GM12878 (cell line): Measurements from ENCODE around the gene QSOX1. TPM values are rescaled to one million over a fixed set of nuclear protein-coding genes. Genes with fewer than 3 reads are reported as not detected.

Source experiments
- EP300 ChIP-seq, 2 experiments: fragments of 150-350 bp in 1 of 2; IDR thresholded peaks; 2 replicates each; pipeline ENCODE4 v1.6.1; 2011 to 2012; ENCODE audit warnings: low read depth in 2 of 2, low read length in 2 of 2, borderline replicate concordance in 1 of 2, improper control_type of control experiment in 1 of 2, inconsistent platforms in 1 of 2; ENCODE audit not compliant: control insufficient read depth in 1 of 2
- NRF1 ChIP-seq: conservative IDR thresholded peaks from 2 replicates; pipeline ENCODE4 v1.6.1; 2011; ENCODE audit warnings: mild to moderate bottlenecking, low read depth, low read length, improper control_type of control experiment
- SUZ12 ChIP-seq: fragments of 200-600 bp; sonication (generic); IDR thresholded peaks from one replicate; pipeline ENCODE4 v1.6.1; 2018; ENCODE audit warnings: antibody characterized with exemption, mild to moderate bottlenecking; ENCODE audit not compliant: unreplicated experiment
- ZZZ3 ChIP-seq: IDR thresholded peaks from 2 replicates; pipeline ENCODE4 v1.6.1; 2011; ENCODE audit warnings: low read depth; ENCODE audit not compliant: control insufficient read depth, insufficient read length
- polyA plus RNA-seq, 11 experiments: library from polyadenylated mRNA; depleted of rRNA in 4 of 11; unstranded in 6 of 11; stranded (reverse) in 5 of 11; fragments of >200 nt; fragmentation: Nextera tagmentation in 4 of 11; fragmentation: Illumina TruSeq in 1 of 11; extraction: Ambion mirVana in 4 of 11; extraction: Trizol in 1 of 11; gene quantifications; 1 replicate in 1 of 11; 2 replicates in 10 of 11; pipeline versions ENCODE4 v1.2.1 to v1.2.3, GENCODE V29; 2011 to 2016; ENCODE audit warnings: inconsistent platforms in 2 of 11, missing spikeins in 2 of 11, low read depth in 1 of 11
- total RNA-seq, 4 experiments: library from RNA; depleted of rRNA in 3 of 4; stranded (reverse); fragments of >200 nt in 3 of 4; fragmentation: Illumina TruSeq in 1 of 4; extraction: Trizol in 1 of 4; gene quantifications; 2 replicates each; pipeline versions ENCODE4 v1.2.1 to v1.2.3, GENCODE V29; 2013 to 2021
- TF ChIP-seq, protein P1 (sequence below): fragments of 450-650 bp; formaldehyde crosslinking; IDR thresholded peaks from 2 replicates; pipeline ENCODE4 v1.5.0; 2022; ENCODE audit warnings: mild to moderate bottlenecking, missing genetic modification characterization
- TF ChIP-seq, protein P2 (sequence below): fragments of 450-650 bp; formaldehyde crosslinking; IDR thresholded peaks from 2 replicates; pipeline ENCODE4 v1.4.0; 2022; ENCODE audit warnings: mild to moderate bottlenecking, moderate library complexity

Gene QSOX1
- total and polyA plus RNA-seq, 10 of the 15 experiments (the other 5 are each of a cell fraction or from before 2014, with no cell fraction given): 1.8 to 31.3 (median 11.2) TPM

DNA sequence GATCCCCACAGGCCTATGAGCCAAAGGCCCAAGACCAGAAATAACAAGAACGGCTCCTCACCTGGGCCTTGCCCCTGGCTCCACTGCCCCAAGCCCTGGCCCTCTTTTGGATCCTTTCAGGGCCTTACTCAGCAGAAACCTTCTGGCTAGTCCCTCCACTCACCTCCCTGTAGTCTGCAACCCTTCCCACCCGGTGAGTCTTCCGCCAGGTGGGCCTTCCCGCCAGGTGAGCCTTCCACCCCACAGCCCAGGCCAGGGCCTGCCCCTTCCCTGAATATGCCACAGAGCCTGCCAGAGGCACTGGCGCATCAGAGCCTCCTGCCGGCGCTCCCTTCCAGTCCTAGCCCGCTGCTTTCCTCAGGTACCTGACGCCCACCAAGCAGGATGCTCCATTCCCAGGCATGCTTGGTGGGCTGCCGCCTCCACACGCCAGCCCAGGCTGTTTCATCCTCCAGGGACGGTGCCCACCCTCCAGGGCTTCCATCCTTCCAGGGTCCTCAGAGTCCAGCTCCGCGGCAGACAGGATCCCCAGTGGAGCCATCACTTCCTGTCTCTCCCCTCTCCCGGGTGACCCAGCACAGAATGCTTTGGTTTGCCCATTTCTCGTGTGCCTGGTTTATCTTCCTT is 96.3 kb downstream of the QSOX1 start (continued):
- no peak for TF ChIP-seq EP300 (IDR thresholded peaks at IDR 0.05; ENCODE audit: borderline replicate concordance in 1 of 2, control insufficient read depth in 1 of 2, low read depth in 2 of 2, low read length in 2 of 2)
- TF ChIP-seq SUZ12: no peak
- TF ChIP-seq NRF1: no peak
- TF ChIP-seq, protein P1, sequence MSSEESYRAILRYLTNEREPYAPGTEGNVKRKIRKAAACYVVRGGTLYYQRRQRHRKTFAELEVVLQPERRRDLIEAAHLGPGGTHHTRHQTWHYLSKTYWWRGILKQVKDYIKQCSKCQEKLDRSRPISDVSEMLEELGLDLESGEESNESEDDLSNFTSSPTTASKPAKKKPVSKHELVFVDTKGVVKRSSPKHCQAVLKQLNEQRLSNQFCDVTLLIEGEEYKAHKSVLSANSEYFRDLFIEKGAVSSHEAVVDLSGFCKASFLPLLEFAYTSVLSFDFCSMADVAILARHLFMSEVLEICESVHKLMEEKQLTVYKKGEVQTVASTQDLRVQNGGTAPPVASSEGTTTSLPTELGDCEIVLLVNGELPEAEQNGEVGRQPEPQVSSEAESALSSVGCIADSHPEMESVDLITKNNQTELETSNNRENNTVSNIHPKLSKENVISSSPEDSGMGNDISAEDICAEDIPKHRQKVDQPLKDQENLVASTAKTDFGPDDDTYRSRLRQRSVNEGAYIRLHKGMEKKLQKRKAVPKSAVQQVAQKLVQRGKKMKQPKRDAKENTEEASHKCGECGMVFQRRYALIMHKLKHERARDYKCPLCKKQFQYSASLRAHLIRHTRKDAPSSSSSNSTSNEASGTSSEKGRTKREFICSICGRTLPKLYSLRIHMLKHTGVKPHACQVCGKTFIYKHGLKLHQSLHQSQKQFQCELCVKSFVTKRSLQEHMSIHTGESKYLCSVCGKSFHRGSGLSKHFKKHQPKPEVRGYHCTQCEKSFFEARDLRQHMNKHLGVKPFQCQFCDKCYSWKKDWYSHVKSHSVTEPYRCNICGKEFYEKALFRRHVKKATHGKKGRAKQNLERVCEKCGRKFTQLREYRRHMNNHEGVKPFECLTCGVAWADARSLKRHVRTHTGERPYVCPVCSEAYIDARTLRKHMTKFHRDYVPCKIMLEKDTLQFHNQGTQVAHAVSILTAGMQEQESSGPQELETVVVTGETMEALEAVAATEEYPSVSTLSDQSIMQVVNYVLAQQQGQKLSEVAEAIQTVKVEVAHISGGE (CRISPR knock-in tag): no peak
- TF ChIP-seq, protein P2, sequence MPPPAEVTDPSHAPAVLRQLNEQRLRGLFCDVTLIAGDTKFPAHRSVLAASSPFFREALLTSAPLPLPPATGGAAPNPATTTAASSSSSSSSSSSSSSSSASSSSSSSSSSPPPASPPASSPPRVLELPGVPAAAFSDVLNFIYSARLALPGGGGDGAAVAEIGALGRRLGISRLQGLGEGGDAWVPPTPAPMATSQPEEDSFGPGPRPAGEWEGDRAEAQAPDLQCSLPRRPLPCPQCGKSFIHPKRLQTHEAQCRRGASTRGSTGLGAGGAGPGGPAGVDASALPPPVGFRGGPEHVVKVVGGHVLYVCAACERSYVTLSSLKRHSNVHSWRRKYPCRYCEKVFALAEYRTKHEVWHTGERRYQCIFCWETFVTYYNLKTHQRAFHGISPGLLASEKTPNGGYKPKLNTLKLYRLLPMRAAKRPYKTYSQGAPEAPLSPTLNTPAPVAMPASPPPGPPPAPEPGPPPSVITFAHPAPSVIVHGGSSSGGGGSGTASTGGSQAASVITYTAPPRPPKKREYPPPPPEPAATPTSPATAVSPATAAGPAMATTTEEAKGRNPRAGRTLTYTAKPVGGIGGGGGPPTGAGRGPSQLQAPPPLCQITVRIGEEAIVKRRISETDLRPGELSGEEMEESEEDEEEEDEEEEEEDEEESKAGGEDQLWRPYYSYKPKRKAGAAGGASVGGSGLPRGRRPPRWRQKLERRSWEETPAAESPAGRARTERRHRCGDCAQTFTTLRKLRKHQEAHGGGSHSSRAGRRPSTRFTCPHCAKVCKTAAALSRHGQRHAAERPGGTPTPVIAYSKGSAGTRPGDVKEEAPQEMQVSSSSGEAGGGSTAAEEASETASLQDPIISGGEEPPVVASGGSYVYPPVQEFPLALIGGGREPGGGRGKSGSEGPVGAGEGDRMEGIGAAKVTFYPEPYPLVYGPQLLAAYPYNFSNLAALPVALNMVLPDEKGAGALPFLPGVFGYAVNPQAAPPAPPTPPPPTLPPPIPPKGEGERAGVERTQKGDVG (CRISPR knock-in tag): no peak
- TF ChIP-seq ZZZ3: no peak
